Activated CD8-positive, alpha-beta memory T cell treated with anti-CD3 and anti-CD28 coated beads, Interleukin-2, amount 50 U/mL, for 1 hour (primary cell): Measurements from ENCODE around the gene GID8.

ENCODE experiments used
- DNase-seq: peaks from one replicate; pipeline ENCODE4 v3.0.0-alpha.2; 2020; ENCODE audit errors: extremely low read depth

Gene GID8

GRCh38 chr20:62970307-62971210 is 32.6 kb downstream of the GID8 start:
- DNase-seq = no peak

- no peak for DNase-seq
Measured at GRCh38 chr20:62971211-62971949, 33.4 kb downstream of the GID8 start.

- peak; percentile 63 for DNase-seq
Measured at GRCh38 chr20:62971950-62972844, 34.2 kb downstream of the GID8 start.

GRCh38 chr20:62972845-62973745 is 35.1 kb downstream of the GID8 start:
- no peak for DNase-seq

- no peak for DNase-seq
Measured at GRCh38 chr20:62975251-62975760, 37.4 kb downstream of the GID8 start.

GRCh38 chr20:62975812-62976508 is 38.0 kb downstream of the GID8 start:
- DNase-seq = no peak

GRCh38 chr20:62976886-62977285 is 38.9 kb downstream of the GID8 start:
- DNase-seq = no peak

- DNase-seq = peak; percentile 86
Measured at GRCh38 chr20:62977613-62978560, 39.9 kb downstream of the GID8 start.

- no peak for DNase-seq
Measured at GRCh38 chr20:62978561-62978943, 40.6 kb downstream of the GID8 start.

- DNase-seq = no peak
Measured at GRCh38 chr20:62979310-62979709, 41.4 kb downstream of the GID8 start.

GRCh38 chr20:62979876-62980373 is 42.0 kb downstream of the GID8 start:
- DNase-seq = no peak

- no peak for DNase-seq
Measured at GRCh38 chr20:62980380-62980960, 42.5 kb downstream of the GID8 start.

GRCh38 chr20:62980970-62981369 is 43.0 kb downstream of the GID8 start:
- DNase-seq = peak; percentile 41

- no peak for DNase-seq
Measured at GRCh38 chr20:62982124-62983075, 44.5 kb downstream of the GID8 start.

GRCh38 chr20:62983210-62983609 is 45.3 kb downstream of the GID8 start:
- DNase-seq = no peak

- no peak for DNase-seq
Measured at GRCh38 chr20:62984666-62985443, 46.9 kb downstream of the GID8 start.

GRCh38 chr20:62985444-62985778 is 47.5 kb downstream of the GID8 start:
- DNase-seq = no peak
